Measurements from ENCODE around the gene HCN1.

DNA sequence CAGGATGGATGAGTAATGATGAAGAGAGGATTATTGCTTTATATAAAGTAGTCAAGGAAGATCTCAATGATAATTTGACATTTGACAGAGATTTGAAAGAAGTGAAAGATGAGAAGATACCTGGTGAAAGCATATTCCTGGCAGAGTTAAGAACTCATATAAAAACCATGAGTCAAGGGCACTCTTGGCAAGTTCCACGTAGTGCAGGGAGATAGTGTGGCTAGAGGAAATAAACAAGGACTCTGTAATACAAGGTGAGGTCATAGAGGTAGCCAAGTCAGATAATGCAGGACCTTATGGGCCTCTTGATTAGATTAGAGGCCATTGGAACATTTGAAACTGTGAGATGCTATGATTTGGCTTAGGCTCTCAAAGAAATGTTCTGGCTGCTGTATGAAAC is 72.3 kb downstream of the HCN1 start:
- TF ChIP-seq, protein P1, sequence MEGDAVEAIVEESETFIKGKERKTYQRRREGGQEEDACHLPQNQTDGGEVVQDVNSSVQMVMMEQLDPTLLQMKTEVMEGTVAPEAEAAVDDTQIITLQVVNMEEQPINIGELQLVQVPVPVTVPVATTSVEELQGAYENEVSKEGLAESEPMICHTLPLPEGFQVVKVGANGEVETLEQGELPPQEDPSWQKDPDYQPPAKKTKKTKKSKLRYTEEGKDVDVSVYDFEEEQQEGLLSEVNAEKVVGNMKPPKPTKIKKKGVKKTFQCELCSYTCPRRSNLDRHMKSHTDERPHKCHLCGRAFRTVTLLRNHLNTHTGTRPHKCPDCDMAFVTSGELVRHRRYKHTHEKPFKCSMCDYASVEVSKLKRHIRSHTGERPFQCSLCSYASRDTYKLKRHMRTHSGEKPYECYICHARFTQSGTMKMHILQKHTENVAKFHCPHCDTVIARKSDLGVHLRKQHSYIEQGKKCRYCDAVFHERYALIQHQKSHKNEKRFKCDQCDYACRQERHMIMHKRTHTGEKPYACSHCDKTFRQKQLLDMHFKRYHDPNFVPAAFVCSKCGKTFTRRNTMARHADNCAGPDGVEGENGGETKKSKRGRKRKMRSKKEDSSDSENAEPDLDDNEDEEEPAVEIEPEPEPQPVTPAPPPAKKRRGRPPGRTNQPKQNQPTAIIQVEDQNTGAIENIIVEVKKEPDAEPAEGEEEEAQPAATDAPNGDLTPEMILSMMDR (IDR thresholded peaks at IDR 0.05), result no peak
- TF ChIP-seq POLR2A (IDR thresholded peaks at IDR 0.05), result no peak
- no peak for TF ChIP-seq POLR2AphosphoS5 (IDR thresholded peaks at IDR 0.05)
- no peak for TF ChIP-seq EP300 (IDR thresholded peaks at IDR 0.05)

All from suprapubic skin (tissue), 4 donors.